MG63 (cell line): ENCODE results near the gene PRPSAP1. TPM values are rescaled to one million over a fixed set of nuclear protein-coding genes. Genes with fewer than 3 reads are reported as not detected.

Experiments used
- DNase-seq: peaks from one replicate; pipeline ENCODE4 v3.0.0-alpha.2; 2020
- H3K27me3 ChIP-seq: fragments of 250-450 bp; sonication (Bioruptor Pico); 2 replicates; pipeline ENCODE4 v1.5.1; 2020; ENCODE audit warnings: mild to moderate bottlenecking, moderate library complexity
- H3K36me3 ChIP-seq: fragments of 250-450 bp; sonication (Bioruptor Pico); 2 replicates; pipeline ENCODE4 v1.5.1; 2020; ENCODE audit warnings: mild to moderate bottlenecking, moderate library complexity
- H3K4me3 ChIP-seq: fragments of 250-450 bp; sonication (Bioruptor Pico); 2 replicates; pipeline ENCODE4 v1.5.1; 2020; ENCODE audit warnings: mild to moderate bottlenecking, moderate library complexity
- H3K9me3 ChIP-seq: fragments of 250-450 bp; sonication (Bioruptor Pico); 2 replicates; pipeline ENCODE4 v1.5.1; 2020; ENCODE audit warnings: mild to moderate bottlenecking, moderate library complexity
- total RNA-seq: library from RNA; depleted of rRNA; stranded (reverse); fragments of >200 nt; shearing (Covaris generic); gene quantifications from 2 replicates; pipeline ENCODE4 v1.2.3, GENCODE V29; 2014; ENCODE audit warnings: low replicate concordance

PRPSAP1 gene
- total RNA-seq, 1 experiment from 2014 or later: 64.7 TPM

DNA sequence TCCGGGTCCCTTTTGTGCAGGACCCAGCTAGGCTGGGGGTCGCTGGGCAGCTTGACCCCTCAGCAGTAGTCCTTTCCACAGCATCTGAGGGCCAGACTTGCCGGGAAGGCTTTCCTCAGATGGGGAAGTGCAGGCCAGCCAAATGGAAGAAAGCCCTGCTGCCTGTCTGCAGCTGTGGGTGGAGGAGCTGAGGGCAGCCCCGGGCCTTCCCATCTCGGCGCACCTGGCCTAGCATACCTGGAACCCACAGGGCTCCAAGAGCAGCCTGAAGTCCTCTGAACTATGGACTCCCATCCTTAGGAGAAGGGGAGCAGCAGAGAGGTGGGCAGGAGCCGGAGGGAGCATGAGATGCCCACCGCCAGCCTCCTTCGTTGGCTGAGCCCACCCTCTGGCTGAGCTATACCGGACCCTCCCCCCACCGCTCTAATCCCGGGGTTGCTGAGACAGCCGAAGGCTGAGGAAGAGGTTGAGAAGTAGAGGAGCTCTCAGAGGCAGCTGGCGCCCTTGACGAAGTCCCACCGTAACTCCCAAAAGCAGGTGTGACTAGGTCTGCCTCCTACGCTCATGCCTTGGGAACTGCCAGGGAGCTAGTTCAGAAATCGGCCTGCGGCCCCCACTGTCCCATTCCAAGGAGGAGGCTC is 75.3 kb downstream of the PRPSAP1 start:
- H3K27me3 ChIP-seq: no peaks in the 10 kb centered on the region
- H3K36me3 ChIP-seq: no peaks in the 10 kb centered on the region
- no peak overlapping the region for H3K4me3 ChIP-seq
- DNase-seq: no peak
- no peaks in the 10 kb centered on the region for H3K9me3 ChIP-seq

DNA sequence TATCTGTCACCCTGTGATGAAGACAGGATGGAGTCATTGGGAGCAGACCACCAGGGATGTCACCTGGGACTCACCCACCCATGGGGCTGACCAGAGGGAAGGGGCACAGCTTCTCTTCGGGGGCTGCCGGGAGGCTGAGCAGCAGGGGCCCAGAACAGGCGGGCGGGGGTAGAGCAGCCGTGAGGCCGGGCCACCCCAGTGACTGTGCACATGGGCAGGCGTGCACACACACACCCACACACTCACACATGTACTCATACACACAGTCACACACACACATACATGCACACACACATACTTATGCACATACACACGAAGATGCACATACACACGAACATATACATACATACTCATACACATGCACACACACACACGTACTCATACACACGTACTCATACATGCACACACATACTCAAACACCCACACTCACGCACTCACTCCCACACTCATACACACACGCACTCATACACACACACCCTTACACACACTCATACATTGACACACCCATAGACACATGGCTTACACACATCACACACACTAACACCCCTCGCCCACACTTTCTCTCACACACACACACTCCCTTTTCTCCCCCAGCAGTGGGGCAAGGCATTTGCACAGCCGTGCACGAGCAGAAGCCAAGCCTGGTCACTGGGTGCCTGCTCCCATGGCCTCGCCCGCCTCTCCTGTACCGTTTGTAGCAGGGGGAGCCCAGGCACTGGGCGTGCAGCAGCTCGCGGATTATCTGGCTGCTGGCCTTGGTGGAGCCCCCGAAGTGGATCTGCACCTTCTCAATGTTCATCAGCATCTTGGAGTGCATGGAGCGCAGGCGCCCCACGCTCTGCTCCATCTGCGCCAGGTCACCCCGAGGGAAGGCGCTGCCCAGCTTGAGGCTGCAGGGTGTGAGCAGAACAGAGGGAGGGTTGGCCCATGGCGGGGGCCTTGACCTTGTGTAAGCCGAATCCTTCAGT is 76.1 kb downstream of the PRPSAP1 start:
- Histone ChIP-seq H3K27me3 (no peaks in the 10 kb centered on the region), H3K4me3 (no peak overlapping the region), H3K9me3 (no peaks in the 10 kb centered on the region), H3K36me3 (no peaks in the 10 kb centered on the region)
- no peak for DNase-seq

GRCh38 chr17:76276461-76277299 is 77.0 kb downstream of the PRPSAP1 start:
- Histone ChIP-seq H3K27me3 (no peaks in the 10 kb centered on the region), H3K4me3 (no peak overlapping the region), H3K9me3 (no peaks in the 10 kb centered on the region), H3K36me3 (no peaks in the 10 kb centered on the region)
- DNase-seq: peak; percentile 44

DNA sequence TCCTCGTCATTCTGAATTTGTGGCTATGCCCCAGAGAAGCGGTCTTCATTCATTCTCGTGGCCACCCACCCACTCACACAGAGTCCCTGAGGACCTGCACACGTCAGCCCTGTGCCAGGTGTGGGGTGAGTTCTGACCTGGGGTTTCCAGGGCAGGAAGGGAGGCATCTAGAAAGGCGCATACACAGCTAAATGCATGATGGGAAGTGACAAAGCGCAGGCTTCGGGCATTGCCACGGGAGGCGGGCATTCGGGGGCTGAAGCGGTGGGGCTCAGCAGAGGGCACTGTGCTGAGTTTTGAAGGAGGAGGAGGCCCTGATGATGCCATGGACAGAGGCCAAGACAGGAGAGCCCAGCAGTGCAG is 77.7 kb downstream of the PRPSAP1 start:
- no peaks in the 10 kb centered on the region for H3K9me3 ChIP-seq
- H3K27me3 ChIP-seq: no peaks in the 10 kb centered on the region
- no peak for DNase-seq
- no peaks in the 10 kb centered on the region for H3K36me3 ChIP-seq
- H3K4me3 ChIP-seq: no peak overlapping the region

GRCh38 chr17:76275382-76276068 is 78.2 kb downstream of the PRPSAP1 start:
- Histone ChIP-seq H3K27me3 (no peaks in the 10 kb centered on the region), H3K9me3 (no peaks in the 10 kb centered on the region), H3K36me3 (peaks cover 3% of the 10 kb centered on the region; the same call in 1 of the 2 replicates), H3K4me3 (no peak overlapping the region)
- no peak for DNase-seq

DNA sequence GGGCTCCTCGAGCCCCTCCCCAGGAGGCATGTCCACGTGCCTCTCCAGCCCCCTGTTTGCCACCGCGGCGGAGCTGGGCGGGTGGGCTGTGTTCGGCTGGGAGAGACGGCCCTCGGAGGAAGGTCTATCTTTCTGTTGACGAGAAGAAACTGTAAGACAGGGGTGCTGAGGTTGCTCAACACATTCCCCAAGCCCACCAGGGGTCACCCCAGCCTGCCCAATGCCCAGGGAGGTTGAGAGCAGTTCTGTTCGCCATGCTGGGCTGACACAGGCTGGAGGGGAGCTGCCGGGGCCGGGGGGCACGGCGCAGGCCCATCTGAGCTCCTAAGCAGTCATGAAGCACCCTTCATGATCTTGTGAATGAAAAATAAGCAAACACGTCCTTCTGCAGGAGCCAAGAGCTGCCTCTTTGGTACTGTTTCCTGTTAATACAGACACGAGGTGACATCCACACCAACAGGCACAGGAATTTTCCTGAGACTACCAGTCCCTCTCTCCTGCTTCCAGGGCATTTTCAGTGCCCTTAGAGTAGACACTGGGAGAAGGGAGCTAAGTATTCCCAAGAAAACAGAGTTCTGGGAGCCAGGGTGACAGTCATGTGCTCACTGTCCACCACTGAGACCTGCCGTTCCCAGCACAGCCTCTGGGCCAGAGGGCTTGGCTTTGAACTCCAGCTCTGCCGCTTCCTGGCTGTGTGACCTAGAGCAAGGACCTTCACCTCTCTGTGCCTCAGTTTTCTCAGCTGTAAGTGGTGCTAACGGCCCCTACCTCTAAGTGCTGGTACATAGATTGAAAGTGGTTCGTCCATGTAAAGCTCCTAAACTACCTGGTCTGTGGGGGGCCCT is 79.4 kb downstream of the PRPSAP1 start:
- H3K27me3 ChIP-seq: no peaks in the 10 kb centered on the region
- no peaks in the 10 kb centered on the region for H3K9me3 ChIP-seq
- no peak overlapping the region for H3K4me3 ChIP-seq
- H3K36me3 ChIP-seq: peaks cover 3% of the 10 kb centered on the region; the same call in 1 of the 2 replicates
- no peak for DNase-seq

- peaks cover 3% of the 10 kb centered on the region; the same call in 1 of the 2 replicates for H3K36me3 ChIP-seq
- no peak overlapping the region for H3K4me3 ChIP-seq
- no peaks in the 10 kb centered on the region for H3K27me3 ChIP-seq
- no peaks in the 10 kb centered on the region for H3K9me3 ChIP-seq
- no peak for DNase-seq
These were observed 80.1 kb downstream of the PRPSAP1 start for GRCh38 chr17:76273445-76274111.

GRCh38 chr17:76272541-76273444 is 80.9 kb downstream of the PRPSAP1 start:
- H3K9me3 ChIP-seq: no peaks in the 10 kb centered on the region
- peaks cover 7% of the 10 kb centered on the region; the same call in 1 of the 2 replicates for H3K36me3 ChIP-seq
- DNase-seq: no peak
- H3K4me3 ChIP-seq: no peak overlapping the region
- H3K27me3 ChIP-seq: no peaks in the 10 kb centered on the region

DNA sequence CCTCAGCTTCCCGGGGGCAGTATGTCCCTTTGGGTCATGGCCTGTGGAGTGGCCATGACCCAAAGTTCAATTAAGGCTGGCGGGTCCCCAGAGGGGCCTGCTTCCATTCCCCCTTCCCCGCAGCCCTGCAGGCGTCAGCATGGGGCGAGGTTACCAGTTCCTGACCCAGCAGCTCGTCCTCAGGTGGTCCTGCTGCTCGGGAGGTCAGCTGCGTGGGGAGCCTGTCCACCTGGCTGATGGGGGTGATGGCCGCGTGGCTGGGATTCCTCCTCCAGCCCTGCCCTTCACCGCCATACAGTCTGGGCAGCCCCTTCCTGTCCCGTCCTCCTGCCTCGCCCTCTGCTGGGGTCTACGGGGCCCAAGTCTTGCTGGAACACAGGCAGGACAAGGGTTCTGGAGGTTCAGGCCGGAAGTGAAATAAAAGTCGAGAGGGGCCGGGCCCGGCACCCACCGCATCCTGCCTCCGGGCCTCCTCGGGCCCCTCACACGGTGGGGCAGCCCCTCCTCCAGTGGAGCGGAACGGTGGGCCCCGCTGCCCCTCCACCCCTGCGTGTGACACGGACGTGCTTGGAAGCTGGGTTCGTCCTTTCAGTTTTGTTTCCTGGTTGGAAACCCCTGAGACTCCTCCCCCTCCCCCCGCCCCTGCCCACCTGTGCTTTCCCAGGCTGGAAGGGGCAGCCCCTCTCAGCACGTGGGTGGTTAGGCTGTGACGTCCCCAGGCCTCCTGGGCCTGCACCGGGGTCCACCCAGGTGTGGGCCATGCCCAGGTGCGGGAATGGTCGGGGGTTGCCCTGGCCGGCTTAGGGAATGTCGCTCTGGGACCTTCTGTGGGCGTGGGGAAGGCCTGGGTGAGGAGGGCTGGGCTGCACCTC is 81.8 kb downstream of the PRPSAP1 start:
- Histone ChIP-seq H3K36me3 (peaks cover 8% of the 10 kb centered on the region; the same call in 1 of the 2 replicates), H3K9me3 (no peaks in the 10 kb centered on the region), H3K4me3 (no peak overlapping the region), H3K27me3 (no peaks in the 10 kb centered on the region)
- DNase-seq: no peak

DNA sequence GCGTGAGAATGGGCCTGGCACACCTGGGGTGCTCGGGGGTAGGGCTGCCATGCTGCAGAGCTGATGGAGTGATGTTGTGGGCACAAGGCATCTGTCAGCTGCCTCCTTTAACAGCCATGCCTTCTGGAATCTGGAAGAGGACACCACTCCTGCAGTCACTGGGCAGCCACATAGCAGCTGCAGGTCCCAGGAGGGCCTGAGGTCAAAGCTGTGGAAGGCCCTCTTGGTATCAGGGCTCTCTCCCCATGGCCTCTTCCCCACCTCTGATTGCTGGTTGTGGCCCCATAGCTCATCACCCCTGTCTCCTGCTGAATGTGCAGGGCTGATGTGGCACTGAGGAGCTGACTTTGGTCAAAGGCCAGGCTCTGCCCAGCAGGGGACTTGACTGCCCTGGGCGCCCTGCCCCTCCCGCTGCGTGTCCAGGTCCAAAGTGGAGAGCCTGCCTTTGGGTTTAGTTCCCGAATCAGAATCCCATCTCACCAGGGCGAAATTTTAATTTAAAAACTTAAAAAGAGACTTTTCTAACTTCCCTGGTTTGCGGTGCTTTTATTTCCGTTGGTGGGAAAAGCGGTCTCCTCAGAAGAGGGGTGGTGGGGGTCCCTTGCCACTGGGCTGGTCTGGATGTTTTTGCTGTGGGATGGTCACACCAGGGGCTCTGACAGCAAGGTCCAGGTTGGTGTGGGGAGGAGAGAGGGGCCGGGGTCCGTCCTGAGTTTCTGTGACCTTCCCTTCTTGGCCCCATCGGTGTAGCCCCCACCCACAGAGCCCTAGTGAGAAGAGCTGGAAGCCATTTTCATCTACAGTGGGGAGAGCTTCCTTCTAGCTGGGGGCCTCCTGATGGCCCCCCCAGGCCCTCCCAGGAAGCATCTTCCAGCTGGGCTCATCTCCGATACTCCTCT is 82.7 kb downstream of the PRPSAP1 start:
- DNase-seq: no peak
- H3K4me3 ChIP-seq: no peak overlapping the region
- H3K27me3 ChIP-seq: no peaks in the 10 kb centered on the region
- H3K36me3 ChIP-seq: peaks cover 8% of the 10 kb centered on the region; the same call in 1 of the 2 replicates
- no peaks in the 10 kb centered on the region for H3K9me3 ChIP-seq

DNA sequence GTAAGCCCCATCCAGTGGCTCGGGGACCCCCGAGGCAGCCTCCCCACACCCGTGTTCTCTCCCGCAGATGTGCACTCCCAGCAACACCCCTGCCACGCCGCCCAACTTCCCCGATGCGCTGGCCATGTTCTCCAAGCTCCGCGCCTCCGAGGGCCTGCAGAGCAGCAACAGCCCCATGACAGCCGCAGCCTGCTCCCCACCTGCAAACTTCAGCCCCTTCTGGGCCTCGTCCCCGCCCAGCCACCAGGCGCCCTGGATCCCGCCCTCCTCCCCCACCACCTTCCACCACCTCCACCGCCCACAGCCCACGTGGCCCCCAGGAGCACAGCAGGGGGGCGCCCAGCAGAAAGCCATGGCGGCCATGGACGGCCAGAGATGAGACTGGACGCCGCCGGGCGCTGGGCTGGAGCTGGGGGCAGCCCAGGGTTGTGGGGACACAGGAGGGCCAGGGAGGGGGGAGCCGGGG is 83.6 kb downstream of the PRPSAP1 start:
- no peak for DNase-seq
- Histone ChIP-seq H3K9me3 (no peaks in the 10 kb centered on the region), H3K4me3 (no peak overlapping the region), H3K27me3 (no peaks in the 10 kb centered on the region), H3K36me3 (peaks cover 8% of the 10 kb centered on the region; the same call in 1 of the 2 replicates)
